Measurements from ENCODE around the gene TRIM46. TPM values are rescaled to one million over a fixed set of nuclear protein-coding genes. Genes with fewer than 3 reads are reported as not detected.

The TRIM46 gene
- total RNA-seq, 1 experiment from 2014 or later = 6.0 TPM

DNA sequence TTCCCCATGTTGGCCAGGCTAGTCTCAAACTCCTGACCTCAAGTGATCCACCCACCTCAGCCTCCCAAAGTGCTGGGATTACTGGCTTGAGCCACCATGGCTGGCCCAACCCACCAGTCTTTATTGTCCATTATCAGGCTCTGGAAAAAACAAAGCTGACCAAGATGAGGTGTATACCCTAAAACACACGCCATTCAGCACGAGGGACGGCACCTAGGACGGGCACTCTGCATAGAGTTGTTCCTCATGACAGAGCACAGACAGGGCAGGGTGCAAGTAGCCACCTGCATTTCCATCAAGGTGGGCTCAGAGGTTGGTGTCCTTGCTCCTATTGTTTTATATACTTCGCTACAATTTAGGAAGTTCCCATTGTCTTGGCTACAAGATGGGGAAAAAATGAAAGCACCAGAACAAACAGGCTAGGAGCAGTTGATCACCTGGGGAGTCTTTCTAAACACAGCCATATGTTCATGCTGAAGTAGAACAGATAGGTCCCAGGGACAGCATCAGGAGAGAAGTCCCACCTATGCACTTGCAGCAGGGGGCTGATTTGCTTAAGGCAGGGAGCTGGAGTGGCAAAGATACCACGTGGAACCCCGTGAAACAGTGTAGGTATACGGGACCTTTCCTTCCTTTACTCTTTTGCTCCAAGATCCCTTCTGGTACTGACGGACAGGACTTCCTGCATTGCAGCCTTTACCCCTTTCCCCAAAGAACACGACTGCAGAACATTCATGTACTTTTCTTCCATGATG lies 5.0 kb upstream of the TRIM46 start:
- TF ChIP-seq, protein P1, sequence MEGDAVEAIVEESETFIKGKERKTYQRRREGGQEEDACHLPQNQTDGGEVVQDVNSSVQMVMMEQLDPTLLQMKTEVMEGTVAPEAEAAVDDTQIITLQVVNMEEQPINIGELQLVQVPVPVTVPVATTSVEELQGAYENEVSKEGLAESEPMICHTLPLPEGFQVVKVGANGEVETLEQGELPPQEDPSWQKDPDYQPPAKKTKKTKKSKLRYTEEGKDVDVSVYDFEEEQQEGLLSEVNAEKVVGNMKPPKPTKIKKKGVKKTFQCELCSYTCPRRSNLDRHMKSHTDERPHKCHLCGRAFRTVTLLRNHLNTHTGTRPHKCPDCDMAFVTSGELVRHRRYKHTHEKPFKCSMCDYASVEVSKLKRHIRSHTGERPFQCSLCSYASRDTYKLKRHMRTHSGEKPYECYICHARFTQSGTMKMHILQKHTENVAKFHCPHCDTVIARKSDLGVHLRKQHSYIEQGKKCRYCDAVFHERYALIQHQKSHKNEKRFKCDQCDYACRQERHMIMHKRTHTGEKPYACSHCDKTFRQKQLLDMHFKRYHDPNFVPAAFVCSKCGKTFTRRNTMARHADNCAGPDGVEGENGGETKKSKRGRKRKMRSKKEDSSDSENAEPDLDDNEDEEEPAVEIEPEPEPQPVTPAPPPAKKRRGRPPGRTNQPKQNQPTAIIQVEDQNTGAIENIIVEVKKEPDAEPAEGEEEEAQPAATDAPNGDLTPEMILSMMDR (conservative IDR thresholded peaks at IDR 0.05) = no peak
- TF ChIP-seq EZH2 (IDR thresholded peaks at IDR 0.05; ENCODE audit: low read depth) = no peak
- no peak for DNase-seq
- Histone ChIP-seq H3K4me3 (no peak overlapping the region), H3K9me3 (ENCODE audit: insufficient read depth, low read depth) (no peaks in the 10 kb centered on the region), H3K4me1 (replicated peaks; ENCODE audit: insufficient read depth) (peaks cover 15% of the 10 kb centered on the region), H3K36me3 (ENCODE audit: low read depth) (no peaks in the 10 kb centered on the region; the same call in 1 of the 2 replicates), H2AFZ (no peak overlapping the region), H4K20me1 (ENCODE audit: insufficient read depth) (0 out of 2 replicates have a peak, but pooled peaks cover 5% of the 10 kb centered on the region), H3K9me2 (ENCODE audit: insufficient read depth) (no peaks in the 10 kb centered on the region), H3K27me3 (ENCODE audit: insufficient read depth, low read depth) (no peaks in the 10 kb centered on the region), H3F3A (ENCODE audit: insufficient read depth, low read depth) (peaks cover 14% of the 10 kb centered on the region; the same call in 1 of the 2 replicates), H3K79me2 (ENCODE audit: low read depth) (peaks cover 17% of the 10 kb centered on the region), H3K27ac (no peak overlapping the region), H3K4me2 (no peak overlapping the region)
- CTCF ChIA-PET = interaction anchor here (0.7 to 1.5 kb wide), 7 partner anchors 56 to 83 kb away, joined by 3 to 20 read pairs (median 7); no protein-coding TSS in a partner anchor
- BruUV-seq (replicated peaks) = no TSS peak
- intact Hi-C loops (cut with micrococcal nuclease; ENCODE audit: unreplicated experiment) = no loop called here
- POLR2A ChIA-PET (ENCODE audit: unreplicated experiment) = interaction anchor here (0.5 kb wide), 1 partner anchor 232 kb away, joined by 3 read pairs; no protein-coding TSS in a partner anchor

DNA sequence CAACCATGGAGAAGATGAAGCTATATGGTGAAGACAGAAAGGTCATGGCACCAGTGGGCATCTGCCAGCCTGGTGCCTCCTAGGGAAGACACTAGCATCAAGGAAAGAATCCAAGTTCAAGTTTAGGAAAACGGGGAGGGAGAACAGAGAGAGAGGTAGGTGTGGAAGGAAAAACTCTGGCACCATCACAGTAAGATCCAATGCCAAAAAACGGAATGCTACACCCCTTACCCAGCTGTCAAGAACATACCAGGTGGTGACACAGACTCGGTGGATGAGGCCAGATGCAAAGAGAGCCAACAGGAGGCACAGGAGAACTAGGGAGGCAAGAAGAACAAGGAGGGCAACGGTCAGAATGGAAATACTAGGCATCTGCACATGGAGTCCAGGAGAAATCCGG lies 4.1 kb upstream of the TRIM46 start:
- ChIA-PET CTCF (interaction anchor here (0.7 kb wide), 2 partner anchors 74 to 78 kb away, joined by 3 read pairs; no protein-coding TSS in a partner anchor), POLR2A (ENCODE audit: unreplicated experiment) (no interaction called here)
- Histone ChIP-seq H3K9me2 (ENCODE audit: insufficient read depth) (no peaks in the 10 kb centered on the region), H3K79me2 (ENCODE audit: low read depth) (peaks cover 17% of the 10 kb centered on the region), H2AFZ (no peak overlapping the region), H3K4me2 (no peak overlapping the region), H3K27me3 (ENCODE audit: insufficient read depth, low read depth) (no peaks in the 10 kb centered on the region), H3K9me3 (ENCODE audit: insufficient read depth, low read depth) (no peaks in the 10 kb centered on the region), H3K4me3 (no peak overlapping the region), H3K27ac (no peak overlapping the region), H3K4me1 (replicated peaks; ENCODE audit: insufficient read depth) (peaks cover 21% of the 10 kb centered on the region), H4K20me1 (ENCODE audit: insufficient read depth) (0 out of 2 replicates have a peak, but pooled peaks cover 5% of the 10 kb centered on the region), H3K36me3 (ENCODE audit: low read depth) (no peaks in the 10 kb centered on the region; the same call in 1 of the 2 replicates), H3F3A (ENCODE audit: insufficient read depth, low read depth) (peaks cover 14% of the 10 kb centered on the region; the same call in 1 of the 2 replicates)
- intact Hi-C loops (cut with micrococcal nuclease; ENCODE audit: unreplicated experiment) = no loop called here
- DNase-seq = no peak
- BruUV-seq (replicated peaks) = no TSS peak
- TF ChIP-seq EZH2 (IDR thresholded peaks at IDR 0.05; ENCODE audit: low read depth) = no peak
- TF ChIP-seq, protein P1 (conservative IDR thresholded peaks at IDR 0.05) = no peak

DNA sequence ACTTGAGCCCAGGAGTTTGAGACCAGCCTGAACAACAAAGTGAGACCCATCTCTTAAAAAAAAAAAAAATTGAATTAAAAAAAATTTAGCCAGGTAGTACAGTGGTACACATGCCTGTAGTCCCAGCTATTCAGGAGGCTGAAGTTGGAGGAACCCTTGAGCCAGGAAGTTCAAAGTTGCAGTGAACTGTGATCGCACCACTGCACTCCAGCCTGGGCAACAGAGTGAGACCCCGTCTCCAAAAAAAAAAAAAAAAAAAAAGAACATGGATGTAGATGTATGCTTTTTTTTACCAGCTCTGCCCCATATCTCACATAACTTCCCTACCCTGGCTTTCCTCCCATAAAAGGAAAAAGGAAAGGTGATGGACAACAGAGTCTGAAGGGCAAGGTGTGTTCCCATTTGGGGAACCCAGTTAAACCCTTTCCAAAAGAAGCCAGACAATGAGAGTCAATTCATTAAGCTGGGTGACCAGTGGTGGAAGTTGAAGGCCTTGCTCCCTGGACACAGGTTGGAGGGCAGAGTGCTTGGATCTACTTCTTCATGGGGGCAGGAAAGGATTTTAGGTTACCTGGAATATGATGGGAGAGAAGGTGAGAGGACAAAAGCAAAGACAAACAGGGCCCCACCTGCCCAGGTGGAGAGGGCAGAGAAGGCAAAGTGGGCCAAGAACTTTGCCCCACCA lies 3.4 kb upstream of the TRIM46 start:
- CTCF ChIA-PET = no interaction called here
- no peaks in the 10 kb centered on the region for H3K9me3 ChIP-seq (ENCODE audit: insufficient read depth, low read depth)
- no peak overlapping the region for H3K4me3 ChIP-seq
- 0 out of 2 replicates have a peak, but pooled peaks cover 5% of the 10 kb centered on the region for H4K20me1 ChIP-seq (ENCODE audit: insufficient read depth)
- no peaks in the 10 kb centered on the region for H3K27me3 ChIP-seq (ENCODE audit: insufficient read depth, low read depth)
- peaks cover 21% of the 10 kb centered on the region for H3K4me1 ChIP-seq (replicated peaks; ENCODE audit: insufficient read depth)
- no peak overlapping the region for H3K27ac ChIP-seq
- DNase-seq = no peak
- no peaks in the 10 kb centered on the region for H3K9me2 ChIP-seq (ENCODE audit: insufficient read depth)
- no peaks in the 10 kb centered on the region; the same call in 1 of the 2 replicates for H3K36me3 ChIP-seq (ENCODE audit: low read depth)
- H3K79me2 ChIP-seq (ENCODE audit: low read depth) = peaks cover 17% of the 10 kb centered on the region
- no peak overlapping the region for H2AFZ ChIP-seq
- TSS peak; percentile 3 for BruUV-seq (replicated peaks)
- intact Hi-C loops (cut with micrococcal nuclease; ENCODE audit: unreplicated experiment) = no loop called here
- peaks cover 14% of the 10 kb centered on the region; the same call in 1 of the 2 replicates for H3F3A ChIP-seq (ENCODE audit: insufficient read depth, low read depth)
- POLR2A ChIA-PET (ENCODE audit: unreplicated experiment) = no interaction called here
- no peak overlapping the region for H3K4me2 ChIP-seq
- TF ChIP-seq, protein P1 (conservative IDR thresholded peaks at IDR 0.05) = no peak
- TF ChIP-seq EZH2 (IDR thresholded peaks at IDR 0.05; ENCODE audit: low read depth) = no peak
